ENCODE measurements around the gene PRRT4.

PRRT4 gene

DNA sequence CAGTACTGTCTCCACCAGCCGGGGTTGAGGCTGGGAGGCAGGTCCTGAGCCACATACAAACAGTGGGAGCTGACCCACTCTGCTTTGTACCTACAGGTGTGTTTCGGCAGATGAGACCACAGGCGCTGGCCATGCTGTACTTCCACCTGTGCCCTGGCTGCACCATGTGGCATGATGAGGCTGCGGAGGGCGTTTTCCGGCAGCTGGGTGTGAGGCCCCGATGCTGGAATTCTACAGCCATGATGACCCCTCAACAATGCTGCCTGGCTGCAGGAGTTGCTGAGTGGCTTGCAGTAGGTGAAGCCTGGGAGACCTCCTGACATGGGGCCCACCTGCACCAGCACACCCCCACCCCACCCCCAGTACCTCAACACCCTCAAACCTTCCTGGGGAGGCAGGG is 30.3 kb upstream of the PRRT4 start:
- Histone ChIP-seq H3K9me3 (ENCODE audit: low read length) (no peaks in the 10 kb centered on the region), H4K20me1 (ENCODE audit: insufficient read depth, low read length) (no peaks in the 10 kb centered on the region), H3K27me3 (ENCODE audit: insufficient read depth, low read length) (no peaks in the 10 kb centered on the region), H3K4me2 (ENCODE audit: low read length) (no peak overlapping the region), H3F3A (ENCODE audit: insufficient read depth, low read length) (no peaks in the 10 kb centered on the region), H3K9ac (ENCODE audit: low read length) (no peak overlapping the region), H3K4me1 (ENCODE audit: insufficient read depth, low read length, severe bottlenecking) (no peaks in the 10 kb centered on the region), H2AFZ (ENCODE audit: low read length) (no peak overlapping the region), H3K36me3 (ENCODE audit: insufficient read depth, low read length) (peaks cover 53% of the 10 kb centered on the region), H3K4me3 (ENCODE audit: low read depth, low read length, poor library complexity, severe bottlenecking) (no peak overlapping the region), H3K79me2 (ENCODE audit: insufficient read depth, low read length) (no peaks in the 10 kb centered on the region), H3K9me2 (ENCODE audit: low read depth, low read length) (no peaks in the 10 kb centered on the region), H3K27ac (ENCODE audit: low read depth, low read length, poor library complexity, severe bottlenecking) (no peak overlapping the region)
- TF ChIP-seq EZH2 (IDR thresholded peaks at IDR 0.05; ENCODE audit: borderline replicate concordance, low read length): no peak
- TF ChIP-seq, protein P1, sequence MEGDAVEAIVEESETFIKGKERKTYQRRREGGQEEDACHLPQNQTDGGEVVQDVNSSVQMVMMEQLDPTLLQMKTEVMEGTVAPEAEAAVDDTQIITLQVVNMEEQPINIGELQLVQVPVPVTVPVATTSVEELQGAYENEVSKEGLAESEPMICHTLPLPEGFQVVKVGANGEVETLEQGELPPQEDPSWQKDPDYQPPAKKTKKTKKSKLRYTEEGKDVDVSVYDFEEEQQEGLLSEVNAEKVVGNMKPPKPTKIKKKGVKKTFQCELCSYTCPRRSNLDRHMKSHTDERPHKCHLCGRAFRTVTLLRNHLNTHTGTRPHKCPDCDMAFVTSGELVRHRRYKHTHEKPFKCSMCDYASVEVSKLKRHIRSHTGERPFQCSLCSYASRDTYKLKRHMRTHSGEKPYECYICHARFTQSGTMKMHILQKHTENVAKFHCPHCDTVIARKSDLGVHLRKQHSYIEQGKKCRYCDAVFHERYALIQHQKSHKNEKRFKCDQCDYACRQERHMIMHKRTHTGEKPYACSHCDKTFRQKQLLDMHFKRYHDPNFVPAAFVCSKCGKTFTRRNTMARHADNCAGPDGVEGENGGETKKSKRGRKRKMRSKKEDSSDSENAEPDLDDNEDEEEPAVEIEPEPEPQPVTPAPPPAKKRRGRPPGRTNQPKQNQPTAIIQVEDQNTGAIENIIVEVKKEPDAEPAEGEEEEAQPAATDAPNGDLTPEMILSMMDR (IDR thresholded peaks at IDR 0.05; ENCODE audit: low read length): no peak

DNA sequence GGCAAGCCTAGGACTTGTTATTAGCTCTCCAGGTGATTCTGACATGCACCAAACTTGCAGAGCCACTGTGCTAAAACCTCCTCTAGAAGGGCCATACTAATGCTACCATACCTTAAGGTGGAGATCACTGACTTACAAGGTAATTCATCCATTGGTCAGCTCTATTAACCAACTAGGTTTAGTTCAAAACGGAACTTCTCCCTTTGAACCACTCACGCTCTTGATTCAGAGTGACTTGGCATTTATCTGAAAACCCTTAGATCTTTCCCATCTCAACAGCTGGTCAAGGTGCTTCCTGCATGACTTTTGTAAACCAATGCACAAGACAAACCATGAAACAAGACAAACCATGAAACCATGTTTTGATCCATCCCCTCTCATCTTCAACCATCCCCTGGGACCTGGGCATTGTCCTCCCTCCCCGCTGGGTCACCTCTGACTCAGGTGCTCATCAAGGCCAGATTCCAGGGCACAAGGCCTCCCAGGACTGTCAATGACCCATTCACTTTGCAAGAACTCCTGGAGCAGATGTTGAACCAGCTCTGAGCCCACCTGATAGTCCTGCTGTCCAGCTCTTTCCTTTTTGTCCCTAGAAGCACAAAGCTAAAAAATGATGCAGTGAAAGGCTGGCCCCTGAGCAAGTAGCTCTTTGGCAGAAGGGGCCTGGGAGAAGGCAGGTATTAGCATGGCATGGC is 29.5 kb upstream of the PRRT4 start:
- Histone ChIP-seq H3K4me3 (ENCODE audit: low read depth, low read length, poor library complexity, severe bottlenecking) (no peak overlapping the region), H2AFZ (ENCODE audit: low read length) (no peak overlapping the region), H3K9ac (ENCODE audit: low read length) (no peak overlapping the region), H3K4me2 (ENCODE audit: low read length) (no peak overlapping the region), H3K79me2 (ENCODE audit: insufficient read depth, low read length) (no peaks in the 10 kb centered on the region), H3K36me3 (ENCODE audit: insufficient read depth, low read length) (peaks cover 45% of the 10 kb centered on the region), H3K4me1 (ENCODE audit: insufficient read depth, low read length, severe bottlenecking) (no peaks in the 10 kb centered on the region), H3K27me3 (ENCODE audit: insufficient read depth, low read length) (no peaks in the 10 kb centered on the region), H3K9me2 (ENCODE audit: low read depth, low read length) (no peaks in the 10 kb centered on the region), H3K9me3 (ENCODE audit: low read length) (no peaks in the 10 kb centered on the region), H3F3A (ENCODE audit: insufficient read depth, low read length) (no peaks in the 10 kb centered on the region), H3K27ac (ENCODE audit: low read depth, low read length, poor library complexity, severe bottlenecking) (no peak overlapping the region), H4K20me1 (ENCODE audit: insufficient read depth, low read length) (no peaks in the 10 kb centered on the region)
- TF ChIP-seq EZH2 (IDR thresholded peaks at IDR 0.05; ENCODE audit: borderline replicate concordance, low read length): no peak
- TF ChIP-seq, protein P1 (IDR thresholded peaks at IDR 0.05; ENCODE audit: low read length): no peak

DNA sequence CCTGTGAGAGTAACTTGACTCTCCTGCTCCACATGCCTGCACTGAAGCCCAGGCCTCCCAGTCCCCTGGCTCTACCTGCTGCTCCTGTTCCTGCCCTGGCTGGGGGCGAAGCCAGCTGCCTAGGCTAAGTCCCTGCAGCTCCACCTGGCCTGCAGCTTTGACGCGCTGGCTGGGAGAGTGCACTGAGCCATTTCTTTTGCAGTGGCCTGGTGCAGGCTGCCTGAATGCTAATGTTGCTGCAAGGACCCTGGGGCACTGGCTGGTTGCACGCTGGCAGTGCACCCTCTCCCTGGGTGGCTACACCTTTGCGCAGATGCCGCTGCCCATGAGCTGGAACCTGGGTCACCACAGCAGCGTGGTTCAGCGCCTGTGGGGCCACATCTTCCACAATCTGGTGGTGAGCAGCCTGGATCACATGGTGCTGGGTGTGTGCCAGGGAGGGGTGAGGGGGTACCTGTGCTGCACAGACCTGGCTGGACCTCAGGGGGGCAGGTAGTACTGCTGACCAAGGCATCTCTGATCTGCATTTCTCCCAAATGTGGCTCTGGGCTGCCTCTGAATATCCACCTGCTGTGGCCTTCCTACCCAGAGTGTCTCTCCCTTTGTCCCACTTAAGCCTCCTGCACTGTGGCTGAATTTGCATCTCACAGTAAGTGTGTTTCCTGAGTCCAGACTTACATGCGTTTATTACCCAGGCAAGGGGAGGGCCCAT is 28.3 kb upstream of the PRRT4 start:
- Histone ChIP-seq H3K79me2 (ENCODE audit: insufficient read depth, low read length) (no peaks in the 10 kb centered on the region), H3K4me3 (ENCODE audit: low read depth, low read length, poor library complexity, severe bottlenecking) (no peak overlapping the region), H3K4me2 (ENCODE audit: low read length) (no peak overlapping the region), H3K9me2 (ENCODE audit: low read depth, low read length) (no peaks in the 10 kb centered on the region), H3K27ac (ENCODE audit: low read depth, low read length, poor library complexity, severe bottlenecking) (no peak overlapping the region), H2AFZ (ENCODE audit: low read length) (no peak overlapping the region), H3K4me1 (ENCODE audit: insufficient read depth, low read length, severe bottlenecking) (no peaks in the 10 kb centered on the region), H3F3A (ENCODE audit: insufficient read depth, low read length) (no peaks in the 10 kb centered on the region), H4K20me1 (ENCODE audit: insufficient read depth, low read length) (no peaks in the 10 kb centered on the region), H3K9me3 (ENCODE audit: low read length) (no peaks in the 10 kb centered on the region), H3K27me3 (ENCODE audit: insufficient read depth, low read length) (no peaks in the 10 kb centered on the region), H3K36me3 (ENCODE audit: insufficient read depth, low read length) (peaks cover 33% of the 10 kb centered on the region), H3K9ac (ENCODE audit: low read length) (no peak overlapping the region)
- TF ChIP-seq, protein P1 (IDR thresholded peaks at IDR 0.05; ENCODE audit: low read length): peak; percentile 5; the same call in 1 of the 2 replicates
- TF ChIP-seq EZH2 (IDR thresholded peaks at IDR 0.05; ENCODE audit: borderline replicate concordance, low read length): no peak
